Measurements from ENCODE around the gene SLC15A4.

DNA sequence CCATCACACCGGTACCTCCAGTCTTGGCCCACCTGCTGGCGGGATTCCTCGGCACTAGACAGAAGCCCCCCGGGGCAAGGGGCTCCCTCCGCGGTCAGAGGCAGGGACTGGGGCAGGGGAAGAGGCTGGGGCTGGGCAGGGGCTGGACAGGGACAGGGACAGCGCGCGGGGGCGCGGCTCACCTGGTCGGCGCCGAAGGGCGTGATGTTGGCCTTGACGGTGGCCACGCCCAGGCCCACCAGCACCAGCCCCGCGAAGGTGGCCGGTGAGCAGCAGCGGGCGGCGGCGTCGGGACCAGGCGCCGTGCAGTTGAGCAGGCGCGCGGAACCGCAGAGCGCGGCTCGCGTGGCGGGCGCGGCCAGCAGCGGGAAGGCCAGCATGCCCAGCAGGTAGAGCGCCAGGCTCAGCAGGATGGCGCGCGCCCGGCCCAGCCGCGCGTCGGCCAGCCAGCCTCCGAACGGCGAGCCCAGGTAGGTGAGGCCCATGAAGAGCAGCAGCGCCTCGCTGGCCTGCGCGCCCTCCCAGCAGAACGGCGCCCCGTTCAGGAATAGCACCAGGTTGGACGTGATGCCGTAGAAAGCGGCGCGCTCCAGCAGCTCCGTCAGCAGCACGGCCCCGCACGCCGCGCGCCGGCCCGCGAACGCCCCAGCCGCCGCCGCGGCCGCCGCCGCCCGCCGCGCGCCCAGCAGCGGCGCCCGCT is 392 bp downstream of the SLC15A4 start:
- TF ChIP-seq USF2 (IDR thresholded peaks at IDR 0.05; ENCODE audit: low read depth, low read length) (no peak), POLR2A (IDR thresholded peaks at IDR 0.05; ENCODE audit: low read depth, low read length) (no peak), RCOR1 (IDR thresholded peaks at IDR 0.05; ENCODE audit: insufficient replicate concordance, low read length) (no peak), FOS (IDR thresholded peaks at IDR 0.05; ENCODE audit: low read depth, low read length) (no peak), SMC3 (IDR thresholded peaks at IDR 0.05; ENCODE audit: low read depth, low read length) (no peak), RAD21 (IDR thresholded peaks at IDR 0.05; ENCODE audit: low read length) (no peak), MXI1 (IDR thresholded peaks at IDR 0.05; ENCODE audit: borderline replicate concordance, low read depth, low read length) (no peak), BHLHE40 (IDR thresholded peaks at IDR 0.05; ENCODE audit: low read depth, low read length) (no peak), ELK1 (IDR thresholded peaks at IDR 0.05; ENCODE audit: borderline replicate concordance, low read depth, low read length) (no peak), RFX5 (IDR thresholded peaks at IDR 0.05; ENCODE audit: low read depth, low read length) (no peak), MAFK (IDR thresholded peaks at IDR 0.05; ENCODE audit: low read depth, low read length) (no peak)
- TF ChIP-seq, protein P1, sequence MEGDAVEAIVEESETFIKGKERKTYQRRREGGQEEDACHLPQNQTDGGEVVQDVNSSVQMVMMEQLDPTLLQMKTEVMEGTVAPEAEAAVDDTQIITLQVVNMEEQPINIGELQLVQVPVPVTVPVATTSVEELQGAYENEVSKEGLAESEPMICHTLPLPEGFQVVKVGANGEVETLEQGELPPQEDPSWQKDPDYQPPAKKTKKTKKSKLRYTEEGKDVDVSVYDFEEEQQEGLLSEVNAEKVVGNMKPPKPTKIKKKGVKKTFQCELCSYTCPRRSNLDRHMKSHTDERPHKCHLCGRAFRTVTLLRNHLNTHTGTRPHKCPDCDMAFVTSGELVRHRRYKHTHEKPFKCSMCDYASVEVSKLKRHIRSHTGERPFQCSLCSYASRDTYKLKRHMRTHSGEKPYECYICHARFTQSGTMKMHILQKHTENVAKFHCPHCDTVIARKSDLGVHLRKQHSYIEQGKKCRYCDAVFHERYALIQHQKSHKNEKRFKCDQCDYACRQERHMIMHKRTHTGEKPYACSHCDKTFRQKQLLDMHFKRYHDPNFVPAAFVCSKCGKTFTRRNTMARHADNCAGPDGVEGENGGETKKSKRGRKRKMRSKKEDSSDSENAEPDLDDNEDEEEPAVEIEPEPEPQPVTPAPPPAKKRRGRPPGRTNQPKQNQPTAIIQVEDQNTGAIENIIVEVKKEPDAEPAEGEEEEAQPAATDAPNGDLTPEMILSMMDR (conservative IDR thresholded peaks at IDR 0.05; ENCODE audit: low read depth, low read length) = no peak

All from IMR-90 (cell line).